GM12878 (cell line): ENCODE data around the gene CREBRF.

Experiments used
- FOS ChIP-seq: IDR thresholded peaks from 3 replicates; pipeline ENCODE4 v1.6.1; 2011; ENCODE audit warnings: borderline replicate concordance; ENCODE audit not compliant: insufficient read length; ENCODE audit errors: extremely low read depth
- GABPA ChIP-seq: IDR thresholded peaks from 2 replicates; pipeline ENCODE4 v1.6.1; 2014; ENCODE audit warnings: antibody characterized with exemption, low read depth, mild to moderate bottlenecking, inconsistent platforms
- JUND ChIP-seq: IDR thresholded peaks from 2 replicates; pipeline ENCODE4 v1.6.1; 2012; ENCODE audit warnings: low read depth, mild to moderate bottlenecking, low read length, improper control_type of control experiment, moderate library complexity
- NFYB ChIP-seq: IDR thresholded peaks from 2 replicates; pipeline ENCODE4 v1.6.1; 2011; ENCODE audit warnings: low read depth, mild to moderate bottlenecking, low read length, improper control_type of control experiment, moderate library complexity; ENCODE audit not compliant: insufficient read depth
- POLR2AphosphoS5 ChIP-seq: IDR thresholded peaks from 2 replicates; pipeline ENCODE4 v1.6.1; 2011; ENCODE audit warnings: mild to moderate bottlenecking, low read length, inconsistent platforms
- SMAD1 ChIP-seq: fragments of 450-650 bp; IDR thresholded peaks from 2 replicates; pipeline ENCODE4 v1.6.1; 2018; ENCODE audit warnings: mild to moderate bottlenecking, low read depth; ENCODE audit not compliant: partially characterized antibody
- ZSCAN29 ChIP-seq: fragments of 450-650 bp; IDR thresholded peaks from 2 replicates; pipeline ENCODE4 v1.6.1; 2017; ENCODE audit warnings: mild to moderate bottlenecking, moderate library complexity
- TF ChIP-seq, protein P1 (sequence below), 3 experiments: IDR thresholded peaks in 2 of 3; conservative IDR thresholded peaks in 1 of 3; 2 replicates each; pipeline ENCODE4 v1.5.1; 2011; ENCODE audit warnings: low read depth in 3 of 3, low read length in 3 of 3, mild to moderate bottlenecking in 3 of 3, control low read depth in 2 of 3, moderate library complexity in 2 of 3, inconsistent platforms in 1 of 3, mixed read lengths in 1 of 3; ENCODE audit not compliant: control insufficient read depth in 2 of 3, insufficient read depth in 1 of 3; ENCODE audit errors: extremely low read depth in 1 of 3

- no peak for TF ChIP-seq POLR2AphosphoS5
- no peak for TF ChIP-seq JUND
- TF ChIP-seq, protein P1, sequence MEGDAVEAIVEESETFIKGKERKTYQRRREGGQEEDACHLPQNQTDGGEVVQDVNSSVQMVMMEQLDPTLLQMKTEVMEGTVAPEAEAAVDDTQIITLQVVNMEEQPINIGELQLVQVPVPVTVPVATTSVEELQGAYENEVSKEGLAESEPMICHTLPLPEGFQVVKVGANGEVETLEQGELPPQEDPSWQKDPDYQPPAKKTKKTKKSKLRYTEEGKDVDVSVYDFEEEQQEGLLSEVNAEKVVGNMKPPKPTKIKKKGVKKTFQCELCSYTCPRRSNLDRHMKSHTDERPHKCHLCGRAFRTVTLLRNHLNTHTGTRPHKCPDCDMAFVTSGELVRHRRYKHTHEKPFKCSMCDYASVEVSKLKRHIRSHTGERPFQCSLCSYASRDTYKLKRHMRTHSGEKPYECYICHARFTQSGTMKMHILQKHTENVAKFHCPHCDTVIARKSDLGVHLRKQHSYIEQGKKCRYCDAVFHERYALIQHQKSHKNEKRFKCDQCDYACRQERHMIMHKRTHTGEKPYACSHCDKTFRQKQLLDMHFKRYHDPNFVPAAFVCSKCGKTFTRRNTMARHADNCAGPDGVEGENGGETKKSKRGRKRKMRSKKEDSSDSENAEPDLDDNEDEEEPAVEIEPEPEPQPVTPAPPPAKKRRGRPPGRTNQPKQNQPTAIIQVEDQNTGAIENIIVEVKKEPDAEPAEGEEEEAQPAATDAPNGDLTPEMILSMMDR (IDR thresholded peaks at IDR 0.05 in 2 of 3, conservative IDR thresholded peaks at IDR 0.05 in 1 of 3; ENCODE audit: control insufficient read depth in 2 of 3, extremely low read depth in 1 of 3, insufficient read depth in 1 of 3, low read depth in 3 of 3, low read length in 3 of 3): no peak
- TF ChIP-seq GABPA: no peak
- TF ChIP-seq FOS: no peak
- TF ChIP-seq NFYB: no peak
- TF ChIP-seq SMAD1: no peak
- TF ChIP-seq ZSCAN29: no peak
These were observed 109.2 kb downstream of the CREBRF start for GRCh38 chr5:173165177-173166016.
